Measurements from ENCODE around the gene PAK2.

- TF ChIP-seq POLR2A (IDR thresholded peaks at IDR 0.05) (no peak), CTCF (IDR thresholded peaks at IDR 0.05) (no peak)
Measured at GRCh38 chr3:196790636-196791035, 51.0 kb downstream of the PAK2 start.
